HG02973 (cell line): ENCODE measurements around the gene TBC1D10A.

Experiments
- ATAC-seq: cut with Tn5 transposase; IDR thresholded peaks from one replicate; pipeline ENCODE4 v1.9.1; 2021; ENCODE audit warnings: moderate library complexity; ENCODE audit not compliant: unreplicated experiment

The TBC1D10A gene

DNA sequence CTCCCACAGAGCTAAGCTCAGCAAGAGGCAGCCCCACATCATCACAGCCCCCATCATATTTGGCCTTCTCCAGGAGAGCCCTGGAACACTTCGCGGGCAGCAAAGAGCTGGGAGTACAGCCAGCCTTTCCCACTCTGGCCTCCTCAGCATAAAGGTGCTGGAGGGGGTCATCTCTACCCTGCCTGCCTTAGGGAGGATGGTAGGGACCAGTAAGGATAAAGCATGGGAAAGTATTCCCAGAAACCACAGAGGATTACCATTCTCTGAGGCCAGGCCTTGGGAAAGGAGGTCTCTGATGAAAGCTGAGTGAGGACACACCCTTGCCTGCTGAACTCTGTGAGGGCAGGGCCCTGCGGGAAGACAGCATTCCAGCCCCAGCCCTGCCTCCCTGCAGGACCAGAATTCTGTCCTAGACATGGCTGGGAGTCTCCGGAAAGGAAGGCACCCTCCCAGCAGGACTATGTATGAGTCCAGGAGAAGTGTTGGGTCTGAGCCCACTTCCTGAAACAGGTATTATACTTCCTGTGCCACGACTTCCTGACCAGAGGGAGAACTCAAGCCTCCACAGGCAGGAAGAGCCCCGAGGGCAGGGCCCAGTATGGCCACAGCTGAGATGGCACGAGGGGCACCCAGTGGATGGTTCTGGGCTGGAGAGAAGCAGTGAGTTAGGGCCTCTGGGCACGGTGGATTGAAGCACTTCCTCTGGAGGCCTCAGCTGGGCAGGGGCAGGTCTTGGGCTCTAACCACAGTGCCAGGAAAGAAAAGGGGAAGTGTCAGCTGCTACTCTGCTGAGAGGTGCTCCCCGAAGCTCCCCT, 24.5 kb downstream of the TBC1D10A start:
- ATAC-seq: no peak

DNA sequence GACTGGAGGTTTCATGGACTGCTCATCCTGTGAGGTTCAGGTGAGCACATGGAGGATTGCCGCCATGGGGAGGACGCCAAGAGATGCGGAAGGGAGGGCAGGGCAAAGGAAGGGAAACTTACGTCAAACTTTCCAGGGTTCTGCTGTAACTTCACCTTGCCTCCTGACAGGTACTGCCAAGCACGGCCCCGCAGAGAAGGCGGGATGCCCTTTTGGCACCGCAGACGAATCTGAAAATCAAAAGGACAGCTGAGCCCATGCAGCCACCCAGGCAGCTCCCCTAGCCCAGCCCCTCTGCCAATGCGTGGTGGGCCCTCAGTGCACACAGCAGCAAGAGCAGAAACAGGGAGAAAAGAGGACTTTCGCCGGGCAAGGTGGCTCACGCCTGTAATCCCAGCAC, 27.4 kb downstream of the TBC1D10A start:
- ATAC-seq: no peak

DNA sequence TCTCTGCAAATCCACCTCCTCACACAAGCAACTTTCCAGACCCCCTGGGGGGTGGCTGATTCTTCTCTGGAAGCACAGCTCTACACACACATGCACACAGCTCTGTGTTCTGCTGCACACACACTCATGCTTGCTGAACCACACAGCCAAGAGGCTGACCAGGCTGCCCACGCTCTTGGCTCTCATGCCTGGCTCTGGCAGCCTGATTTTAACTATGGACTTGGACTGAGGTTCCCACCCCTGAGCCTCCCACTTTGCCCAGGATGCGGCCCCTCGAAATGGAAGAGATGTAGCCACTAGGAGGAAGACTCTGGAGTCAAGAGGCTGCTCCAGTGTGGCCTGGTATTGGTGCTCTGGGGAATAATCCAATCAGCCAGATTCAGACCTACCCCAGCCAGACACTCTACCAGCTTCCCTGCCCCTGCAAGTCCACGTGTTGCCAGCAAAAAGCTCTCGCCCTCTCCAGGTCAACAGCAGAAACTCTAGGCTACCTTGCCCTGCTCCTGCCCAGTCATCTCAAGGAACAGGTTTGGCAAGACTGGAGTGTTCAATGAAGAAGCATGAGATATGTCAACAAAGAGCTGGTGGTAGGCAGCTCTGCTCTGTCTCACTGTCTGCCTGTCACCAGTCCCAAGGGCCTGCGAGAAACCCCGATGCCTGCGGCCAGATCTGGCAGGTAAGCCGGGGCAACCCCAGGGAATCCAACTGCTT, 28.6 kb downstream of the TBC1D10A start:
- ATAC-seq: no peak

DNA sequence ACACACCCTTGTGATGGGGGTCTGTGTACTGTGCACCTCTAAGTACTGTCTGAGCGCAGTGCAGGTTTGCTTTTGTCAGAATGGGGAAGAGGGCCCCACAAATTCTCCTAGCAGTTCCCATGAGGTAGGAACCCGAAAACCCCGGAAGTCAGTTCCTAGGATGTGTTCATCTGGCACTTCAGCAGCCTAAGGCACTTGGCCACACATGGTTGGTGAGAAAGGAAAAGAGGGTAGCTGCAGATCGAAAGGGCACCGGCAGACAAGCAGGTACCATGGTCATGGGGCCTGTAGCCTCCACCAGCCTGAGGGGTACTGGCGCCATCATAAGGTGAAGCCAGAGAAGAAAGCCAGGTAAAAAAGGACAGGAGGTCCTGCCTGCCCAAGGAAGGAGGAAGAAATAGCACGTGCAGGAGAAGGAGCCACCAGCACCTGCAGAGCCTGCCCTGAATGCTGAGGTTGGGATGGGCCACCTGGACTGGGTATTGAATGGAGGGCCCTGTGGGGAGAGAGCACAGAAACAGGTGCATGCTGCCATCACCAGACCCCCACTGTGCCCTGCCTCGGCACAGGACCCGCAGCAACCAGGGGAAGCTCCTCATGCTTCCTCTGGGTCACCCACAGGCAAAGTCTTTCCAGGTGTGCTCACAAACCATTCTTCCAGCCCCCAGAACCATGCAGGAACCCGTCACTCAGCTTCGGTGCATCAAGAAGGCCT, 29.3 kb downstream of the TBC1D10A start:
- ATAC-seq: no peak

DNA sequence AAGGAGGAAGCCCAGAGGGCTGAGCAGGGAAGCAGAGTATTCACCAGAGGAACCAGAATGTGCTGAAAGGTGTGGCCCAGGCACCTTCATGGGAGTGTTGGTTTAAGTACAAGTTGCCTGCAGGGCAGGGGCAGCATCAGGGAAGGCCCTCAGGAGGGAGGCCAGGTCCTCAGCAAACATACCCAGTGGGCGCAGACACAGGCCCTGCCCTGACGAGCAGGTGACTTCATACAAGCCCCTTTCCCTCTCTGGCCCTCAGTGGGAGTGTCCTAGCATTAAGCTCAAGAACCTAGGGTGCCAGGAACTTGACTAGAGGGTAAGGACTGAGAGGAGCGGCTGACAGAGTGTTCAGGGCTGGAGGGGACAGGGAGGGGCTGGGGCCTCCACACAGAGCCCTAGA, 29.9 kb downstream of the TBC1D10A start:
- no peak for ATAC-seq

DNA sequence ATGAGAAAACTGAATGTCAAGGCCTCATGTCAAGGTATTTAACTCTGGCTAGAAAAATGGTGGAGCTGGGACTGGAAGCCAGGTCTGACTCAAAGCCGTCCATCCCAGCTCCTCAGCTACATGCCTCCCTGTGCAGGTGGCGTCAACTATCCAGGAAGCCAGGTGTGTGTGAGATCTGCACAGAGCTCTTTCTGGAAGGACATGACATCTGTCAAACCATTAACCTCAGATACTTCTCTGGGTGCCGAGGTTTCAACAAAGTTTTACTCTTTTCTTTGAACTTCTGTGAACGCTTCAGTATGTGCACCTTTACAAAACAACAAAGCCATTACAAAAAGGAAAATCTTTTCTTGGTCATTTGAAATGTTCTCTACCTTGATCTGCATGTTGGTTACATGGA, 30.4 kb downstream of the TBC1D10A start:
- ATAC-seq: no peak

DNA sequence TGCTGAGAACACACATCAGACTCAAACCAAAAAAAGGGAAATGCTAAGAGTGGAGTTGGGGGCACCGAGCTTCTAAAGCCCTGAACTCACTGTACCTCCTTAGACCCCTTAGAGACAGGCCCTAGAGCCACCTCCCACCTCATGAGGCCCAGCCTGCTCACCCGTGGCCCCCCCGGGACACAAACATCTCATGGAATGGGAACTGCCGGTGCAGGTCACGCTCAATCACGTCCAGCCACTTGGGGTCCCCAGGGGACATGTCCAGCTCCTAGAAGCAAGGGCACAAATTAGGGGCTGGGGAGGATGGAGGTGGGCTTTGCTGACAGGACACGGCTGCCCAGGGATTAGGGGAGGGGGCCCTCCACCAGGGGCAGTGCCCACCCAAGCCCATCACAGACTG, 31.2 kb downstream of the TBC1D10A start:
- ATAC-seq: no peak

DNA sequence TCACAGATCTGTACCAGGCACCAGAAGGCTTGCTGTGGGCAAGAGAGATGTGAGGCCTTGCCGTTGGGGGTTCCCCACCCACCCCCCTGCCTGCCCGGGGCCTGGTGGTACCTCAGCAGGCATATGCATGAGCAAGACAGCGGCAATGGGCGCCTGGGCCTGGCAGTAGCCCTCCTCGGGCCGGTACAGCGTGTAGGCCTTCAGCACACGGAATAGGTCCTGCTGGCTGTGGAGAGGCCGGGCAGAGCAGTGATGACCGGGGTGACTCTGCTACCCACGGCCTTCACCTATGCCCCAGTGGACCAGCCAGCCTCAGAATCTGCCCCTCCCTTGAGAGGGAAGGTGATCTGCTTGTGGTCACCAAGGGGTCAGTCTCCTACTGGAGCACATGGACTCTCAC, 31.9 kb downstream of the TBC1D10A start:
- no peak for ATAC-seq

DNA sequence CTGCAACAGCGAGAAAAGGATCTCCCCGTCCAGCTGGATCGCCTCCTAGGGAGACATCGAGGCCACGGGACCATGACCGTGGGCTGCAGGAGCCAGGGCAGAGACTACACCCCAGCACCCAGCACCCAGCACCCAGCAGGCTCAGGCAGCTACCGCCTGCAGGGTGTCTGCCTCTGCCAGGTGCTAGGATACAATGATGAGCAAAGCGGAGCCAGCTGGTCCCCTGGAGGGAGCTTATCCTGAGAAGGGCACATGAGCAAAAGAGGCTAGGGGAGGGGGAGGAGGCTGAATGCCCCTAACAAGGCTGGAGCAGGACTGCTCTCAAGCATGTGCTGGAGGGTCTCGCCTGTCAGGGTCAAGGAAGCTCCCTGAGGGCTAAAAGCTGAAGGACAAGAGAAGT, 32.7 kb downstream of the TBC1D10A start:
- ATAC-seq: no peak

DNA sequence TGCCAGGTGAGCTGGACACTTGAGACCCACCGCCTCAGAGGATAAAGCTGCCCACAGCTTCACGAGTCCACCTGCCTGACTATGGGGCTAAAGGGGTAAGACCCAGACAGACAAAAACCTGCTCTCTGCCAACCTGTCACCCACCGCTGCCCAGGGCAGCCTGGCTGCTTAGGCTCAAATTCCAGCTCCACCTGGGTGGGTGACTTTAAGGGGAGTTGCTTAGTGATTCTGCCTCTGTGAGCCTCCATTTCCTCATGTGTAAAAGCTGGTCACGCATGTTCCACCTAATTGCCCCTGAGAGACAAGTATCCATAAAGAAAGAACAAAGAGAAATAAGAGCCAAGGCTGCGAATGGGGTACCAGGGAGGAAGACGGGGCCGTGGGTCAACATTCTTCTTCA, 33.7 kb downstream of the TBC1D10A start:
- no peak for ATAC-seq

DNA sequence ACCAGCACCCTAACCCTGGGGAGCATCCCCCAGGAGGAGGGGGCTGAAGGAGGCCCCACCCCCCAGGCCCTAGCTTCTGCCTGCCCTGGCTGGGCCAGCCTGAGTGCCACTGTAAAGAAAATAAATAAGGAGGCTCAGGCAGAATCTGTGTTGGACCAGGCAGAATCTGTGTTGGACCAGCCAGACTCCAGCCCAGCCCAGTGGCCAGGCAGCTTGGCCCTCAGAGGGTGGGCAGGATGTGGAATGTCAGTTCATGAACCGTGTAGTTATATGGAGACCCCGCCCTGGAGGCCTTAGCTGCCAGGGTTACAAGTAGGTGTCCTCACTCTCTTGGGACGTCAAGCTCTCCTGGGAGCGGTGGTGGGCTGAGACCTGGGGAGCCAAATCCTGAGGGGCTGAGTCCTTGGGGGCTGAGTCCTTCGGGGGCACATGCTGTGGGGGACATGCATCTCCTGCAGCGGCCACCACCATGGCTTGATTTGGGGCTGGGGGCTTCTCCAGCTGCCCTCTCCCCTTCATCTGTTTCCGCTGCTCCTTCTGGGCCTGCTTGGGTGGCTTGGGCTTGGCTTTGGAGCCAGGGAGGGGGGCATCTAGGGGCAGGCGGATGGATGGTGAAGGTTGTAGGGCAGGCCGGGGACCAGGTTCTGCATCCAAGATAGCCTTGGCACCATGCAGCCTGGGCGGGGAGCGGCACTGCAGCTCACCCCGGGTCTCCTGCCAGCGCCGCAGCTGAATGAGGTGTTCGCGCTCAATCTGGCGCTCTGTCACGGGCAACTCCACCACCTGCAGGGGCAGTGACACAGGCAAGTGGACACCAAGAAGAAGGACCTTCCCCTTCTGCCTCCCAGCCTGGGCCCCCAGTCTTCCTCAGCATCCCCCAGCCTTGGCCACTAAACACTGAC, 34.4 kb downstream of the TBC1D10A start:
- no peak for ATAC-seq

DNA sequence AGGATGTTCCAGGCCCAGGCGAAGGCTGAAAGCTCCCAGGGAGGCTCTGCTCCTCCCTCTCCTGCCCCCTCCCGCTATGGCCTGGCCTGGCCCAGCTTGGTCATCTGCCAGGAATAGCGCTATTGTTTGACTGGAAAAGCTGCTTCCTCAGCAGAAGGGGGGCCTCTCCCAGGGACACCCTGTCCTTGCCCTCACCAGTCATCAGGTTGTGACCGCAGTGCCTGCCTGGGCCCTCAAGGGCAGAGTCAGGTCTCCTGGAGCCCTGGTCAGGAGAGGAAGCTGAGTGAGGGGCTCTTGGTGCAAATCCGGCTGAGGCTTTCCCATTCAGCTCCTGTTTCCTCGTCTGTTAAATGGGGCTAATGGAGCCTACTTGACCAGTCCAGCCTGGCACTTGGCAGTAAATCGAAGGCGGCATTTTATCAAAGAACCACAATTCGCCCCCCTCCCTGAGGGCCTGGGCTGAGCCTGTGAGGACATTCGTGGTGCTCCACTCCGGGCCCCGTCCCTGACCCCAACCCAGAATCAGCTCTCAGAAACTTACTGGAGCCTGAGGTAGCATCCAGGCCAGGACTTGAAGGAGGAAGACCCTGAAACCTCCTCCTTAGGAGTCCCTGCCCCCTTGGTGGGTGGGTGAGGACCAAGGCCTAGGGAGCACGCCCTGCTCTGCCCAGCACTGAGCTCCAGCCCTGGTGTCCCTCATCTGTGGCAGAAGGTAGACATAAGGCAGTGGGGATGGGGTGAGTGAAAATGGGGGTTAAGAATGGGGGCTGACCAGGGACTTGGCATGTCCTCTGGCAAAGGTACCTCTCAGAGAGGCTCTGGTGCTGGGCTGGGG, 35.5 kb downstream of the TBC1D10A start:
- no peak for ATAC-seq

DNA sequence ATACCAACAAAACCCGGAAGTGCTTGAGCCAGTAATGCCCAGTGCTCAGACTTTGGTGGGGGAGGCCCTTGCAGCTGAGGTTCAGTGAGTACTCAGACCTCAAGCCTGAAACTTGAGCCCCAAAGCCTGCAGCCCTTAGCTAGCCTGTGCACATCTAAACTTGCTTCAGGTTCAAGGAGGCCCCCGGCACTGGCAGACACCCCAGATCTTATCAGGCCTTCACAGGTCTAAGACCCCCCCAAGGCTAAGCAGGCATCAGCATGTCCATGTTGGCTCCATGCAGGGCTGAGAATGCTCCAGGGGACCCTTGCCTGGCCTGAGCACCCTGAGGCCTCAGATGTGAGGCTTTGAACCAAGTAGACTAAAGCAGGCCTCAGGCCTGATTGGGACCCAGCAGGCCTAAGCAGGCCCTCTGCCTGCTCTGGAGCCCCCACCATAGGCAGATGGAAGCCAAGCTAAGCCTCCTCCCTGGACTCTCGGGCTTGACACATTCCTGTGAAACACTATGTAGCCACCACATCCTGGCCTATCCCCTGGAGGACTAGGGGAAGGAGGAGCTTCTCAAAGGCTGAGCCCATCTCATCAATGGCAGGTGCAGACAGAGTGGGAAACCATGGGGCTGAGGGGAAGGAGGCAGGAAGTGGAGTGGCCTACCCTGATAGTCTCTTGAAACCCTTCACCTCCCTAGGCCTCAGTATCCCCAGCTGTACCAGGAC, 36.2 kb downstream of the TBC1D10A start:
- ATAC-seq: no peak

DNA sequence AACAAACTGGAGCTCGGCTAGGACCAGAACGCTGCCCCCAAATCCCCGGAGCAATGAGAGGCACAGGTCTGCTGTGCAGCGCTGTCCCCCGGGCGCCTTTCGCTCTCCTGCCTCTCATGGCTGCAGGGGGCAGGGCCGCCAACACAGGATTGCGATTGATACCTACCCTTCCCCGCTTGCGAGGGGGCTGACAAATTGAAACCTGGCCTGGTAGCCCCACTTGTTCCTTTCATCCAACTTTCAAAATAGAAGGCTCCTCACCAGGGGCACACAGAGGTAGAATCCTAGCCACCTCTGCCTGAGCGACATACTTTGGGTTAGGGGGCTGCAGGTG, 36.8 kb downstream of the TBC1D10A start:
- ATAC-seq: peak; percentile 5

DNA sequence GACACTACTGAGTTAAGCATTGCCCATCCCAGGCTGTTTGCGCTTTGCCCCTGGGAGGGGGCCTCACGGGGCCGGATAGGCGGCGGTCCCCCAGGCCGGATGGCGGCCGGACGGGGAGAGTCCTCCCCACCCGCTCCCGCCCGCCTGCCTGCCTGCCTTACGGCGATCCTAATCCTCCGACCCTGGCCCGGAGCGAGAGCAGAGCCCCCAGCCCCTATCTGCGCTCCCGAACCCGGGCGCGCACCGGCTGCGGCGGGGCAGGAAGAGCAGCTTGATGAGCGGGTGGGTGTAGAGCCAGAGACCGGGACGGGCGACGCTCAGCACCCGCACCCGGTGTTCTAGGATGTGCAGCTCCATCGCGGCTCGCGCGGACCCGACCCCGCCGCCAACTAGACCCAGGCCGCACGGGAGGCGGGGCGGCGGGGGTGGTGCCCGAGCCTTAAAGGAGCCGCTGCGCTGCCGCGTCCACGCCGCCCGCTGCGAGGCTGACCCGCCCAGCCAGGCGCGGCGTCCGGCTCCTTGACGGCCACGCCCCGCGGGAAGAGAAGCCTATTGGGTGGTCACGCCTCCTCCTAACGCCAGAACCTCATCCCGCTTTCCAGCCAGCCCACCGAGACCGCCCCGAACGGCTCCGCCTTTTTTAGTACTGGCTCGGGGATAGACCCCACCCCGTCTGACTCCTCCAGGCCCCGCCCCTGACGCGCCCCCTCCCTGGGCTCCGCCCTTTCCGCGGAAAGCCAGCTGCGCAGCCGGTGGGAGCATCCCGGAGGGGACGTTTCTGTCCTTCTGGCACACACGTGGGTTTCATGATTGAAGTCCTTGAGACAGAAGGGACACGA, 37.4 kb downstream of the TBC1D10A start, which contains the start of gene CASTOR1:
CASTOR1 (minus strand) TSS at position 365 of the 839 bp plus-strand sequence; CDS start at position 357, 8 bp downstream.
- peak; percentile 53 for ATAC-seq

DNA sequence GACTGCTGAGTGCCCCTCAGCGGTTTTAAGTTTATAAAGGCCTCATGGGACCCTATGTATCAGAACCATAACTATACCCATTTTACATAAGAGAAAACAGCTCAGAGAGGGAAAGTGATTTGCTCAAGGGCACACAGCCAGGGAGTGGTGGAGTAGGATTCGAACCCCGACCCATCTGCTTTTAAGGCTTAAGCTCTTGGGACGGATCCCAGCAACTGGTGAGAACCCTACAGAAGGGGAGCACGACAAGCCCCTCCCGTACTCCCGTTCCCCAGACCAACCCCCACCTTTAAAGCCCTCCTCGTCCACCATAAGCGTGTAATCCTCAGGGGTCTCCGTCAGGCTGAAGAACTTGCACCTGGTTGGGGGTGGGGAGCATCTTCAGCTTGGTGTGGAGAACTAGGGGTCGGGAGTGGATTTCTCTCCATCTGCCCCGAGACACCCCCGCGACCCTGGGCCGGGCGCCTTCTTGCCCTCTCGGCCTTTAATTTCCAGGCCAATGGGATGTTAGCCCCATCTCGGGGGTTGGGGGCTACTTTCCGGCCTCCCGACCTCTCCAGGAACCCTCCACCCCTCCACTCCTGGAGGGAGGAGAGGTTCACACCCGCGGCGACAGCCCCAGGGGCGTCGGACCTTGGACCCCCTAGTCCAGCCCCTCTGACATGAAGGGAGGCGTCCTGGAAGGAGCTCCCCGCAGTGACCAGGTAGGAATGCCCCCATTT, 38.2 kb downstream of the TBC1D10A start:
- no peak for ATAC-seq

DNA sequence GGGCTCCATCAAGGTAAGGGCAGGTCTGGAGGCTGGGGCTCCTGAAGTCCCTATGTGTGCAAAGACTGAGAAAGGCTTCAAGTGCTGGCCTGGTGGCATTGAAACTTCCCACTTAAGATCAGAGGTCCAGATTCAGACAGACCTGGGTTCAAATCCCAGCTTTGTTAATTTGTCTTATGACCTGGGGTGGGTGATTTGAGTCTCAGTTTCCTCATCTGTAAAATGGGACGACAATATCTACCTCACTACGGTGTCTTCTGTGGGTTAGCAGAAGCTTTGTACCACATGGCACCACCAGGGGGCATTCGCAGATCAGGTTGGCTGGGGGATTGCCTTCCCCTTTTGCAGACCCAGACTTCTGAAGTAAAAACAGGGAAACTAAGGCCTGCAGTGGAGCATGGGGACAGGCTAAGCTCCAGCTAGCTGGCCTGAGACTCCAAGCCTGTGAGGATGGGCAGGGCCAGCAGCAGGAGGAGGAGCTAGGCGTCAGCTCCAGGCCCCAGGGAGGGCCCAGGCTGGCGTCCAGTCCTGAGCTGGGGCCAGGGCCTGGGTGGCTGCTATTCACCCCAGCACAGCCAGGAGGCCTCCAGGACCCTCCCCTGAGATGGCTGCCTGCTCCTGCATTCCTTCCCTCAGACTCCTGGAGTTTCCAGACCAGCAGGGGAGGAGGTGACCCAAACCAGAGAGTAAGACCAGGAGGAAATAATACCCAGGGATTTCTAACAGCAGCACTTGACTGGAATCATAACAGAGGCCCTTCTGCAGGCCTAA, 38.9 kb downstream of the TBC1D10A start:
- ATAC-seq: no peak
